H9 (cell line): ENCODE data around the gene BBS12. TPM values are rescaled to one million over a fixed set of nuclear protein-coding genes. Genes with fewer than 3 reads are reported as not detected.

Experiments
- DNase-seq: peaks from one replicate; pipeline ENCODE4 v3.0.0-alpha.2; 2017
- H2AFZ ChIP-seq: one replicate; pipeline ENCODE4 v1.6.1; 2013; ENCODE audit warnings: mild to moderate bottlenecking, low read length, control low read depth, moderate library complexity
- H2AK5ac ChIP-seq: 2 replicates; pipeline ENCODE4 v1.6.1; 2013; ENCODE audit warnings: low read length, control low read depth, mixed read lengths; ENCODE audit not compliant: insufficient read length
- H2BK120ac ChIP-seq: one replicate; pipeline ENCODE4 v1.6.1; 2013; ENCODE audit warnings: low read depth, mild to moderate bottlenecking, low read length, control low read depth, inconsistent platforms; ENCODE audit not compliant: poor library complexity, severe bottlenecking
- H2BK12ac ChIP-seq: 2 replicates; pipeline ENCODE4 v1.6.1; 2013; ENCODE audit warnings: low read length, control low read depth, mixed read lengths, low read depth; ENCODE audit not compliant: insufficient read length
- H2BK15ac ChIP-seq: 2 replicates; pipeline ENCODE4 v1.6.1; 2013; ENCODE audit warnings: low read depth, low read length, control low read depth
- H2BK20ac ChIP-seq: one replicate; pipeline ENCODE4 v1.6.1; 2013; ENCODE audit warnings: low read depth, mild to moderate bottlenecking, low read length, control low read depth, inconsistent platforms; ENCODE audit not compliant: poor library complexity, severe bottlenecking
- H2BK5ac ChIP-seq: 2 replicates; pipeline ENCODE4 v1.6.1; 2013; ENCODE audit warnings: low read length, control low read depth, mixed read lengths; ENCODE audit not compliant: insufficient read length
- H3K14ac ChIP-seq: 2 replicates; pipeline ENCODE4 v1.6.1; 2013; ENCODE audit warnings: low read length, control low read depth; ENCODE audit not compliant: insufficient read depth
- H3K18ac ChIP-seq: 2 replicates; pipeline ENCODE4 v1.6.1; 2013; ENCODE audit warnings: low read depth, mild to moderate bottlenecking, mixed read lengths, low read length, control low read depth; ENCODE audit not compliant: insufficient read length
- H3K23ac ChIP-seq: 2 replicates; pipeline ENCODE4 v1.6.1; 2013; ENCODE audit warnings: low read length, control low read depth, mixed read lengths, low read depth; ENCODE audit not compliant: insufficient read length
- H3K23me2 ChIP-seq: 2 replicates; pipeline ENCODE4 v1.6.1; 2013; ENCODE audit warnings: low read depth, mild to moderate bottlenecking, mixed read lengths, low read length, control low read depth; ENCODE audit not compliant: insufficient read length, poor library complexity, severe bottlenecking
- H3K27ac ChIP-seq: 2 replicates; pipeline ENCODE4 v1.5.1; 2013; ENCODE audit warnings: low read length, control low read depth, mixed read lengths, low read depth; ENCODE audit not compliant: insufficient read length
- H3K27me3 ChIP-seq: 2 replicates; pipeline ENCODE4 v1.6.1; 2013; ENCODE audit warnings: low read length, control low read depth, inconsistent platforms; ENCODE audit not compliant: insufficient read depth
- H3K4ac ChIP-seq: 2 replicates; pipeline ENCODE4 v1.6.1; 2013; ENCODE audit warnings: low read depth, mild to moderate bottlenecking, control low read depth, inconsistent platforms, low read length, moderate library complexity
- H3K4me1 ChIP-seq: 2 replicates; pipeline ENCODE4 v1.6.1; 2013; ENCODE audit warnings: low read length, control low read depth, inconsistent platforms; ENCODE audit not compliant: insufficient read depth
- H3K4me2 ChIP-seq: 2 replicates; pipeline ENCODE4 v1.6.1; 2013; ENCODE audit warnings: low read length, control low read depth, mixed read lengths; ENCODE audit not compliant: insufficient read length, insufficient read depth
- H3K56ac ChIP-seq: 2 replicates; pipeline ENCODE4 v1.6.1; 2013; ENCODE audit warnings: low read depth, mild to moderate bottlenecking, mixed read lengths, low read length, control low read depth; ENCODE audit not compliant: insufficient read length
- H3K79me1 ChIP-seq: 2 replicates; pipeline ENCODE4 v1.6.1; 2013; ENCODE audit warnings: low read depth, mild to moderate bottlenecking, moderate library complexity, low read length, control low read depth, inconsistent platforms; ENCODE audit not compliant: insufficient read depth, poor library complexity, severe bottlenecking
- H3K79me2 ChIP-seq: 2 replicates; pipeline ENCODE4 v1.6.1; 2013; ENCODE audit warnings: low read length, control low read depth, inconsistent platforms; ENCODE audit not compliant: insufficient read depth
- H3K9ac ChIP-seq: 2 replicates; pipeline ENCODE4 v1.6.1; 2013; ENCODE audit warnings: low read length, control low read depth, mixed read lengths; ENCODE audit not compliant: insufficient read length; ENCODE audit errors: extremely low read depth
- H3K9me3 ChIP-seq: one replicate; pipeline ENCODE4 v1.6.1; 2013; ENCODE audit warnings: low read depth, low read length, inconsistent platforms; ENCODE audit not compliant: control insufficient read depth
- H3T11ph ChIP-seq: one replicate; pipeline ENCODE4 v1.6.1; 2013; ENCODE audit warnings: mild to moderate bottlenecking, low read length, control low read depth, inconsistent platforms
- H4K20me1 ChIP-seq: one replicate; pipeline ENCODE4 v1.6.1; 2013; ENCODE audit not compliant: control insufficient read depth, insufficient read length, insufficient read depth
- H4K5ac ChIP-seq: 2 replicates; pipeline ENCODE4 v1.6.1; 2013; ENCODE audit warnings: low read depth, mild to moderate bottlenecking, mixed read lengths, low read length, control low read depth; ENCODE audit not compliant: insufficient read length
- H4K8ac ChIP-seq: replicated peaks from 2 replicates; pipeline ENCODE4 v1.6.1; 2013; ENCODE audit warnings: low read length, control low read depth, mixed read lengths, low read depth; ENCODE audit not compliant: insufficient read length
- H4K91ac ChIP-seq: 2 replicates; pipeline ENCODE4 v1.6.1; 2013; ENCODE audit warnings: low read depth, mild to moderate bottlenecking, moderate library complexity, mixed read lengths, low read length, control low read depth; ENCODE audit not compliant: insufficient read length
- H3K27ac Mint-ChIP-seq, 3 experiments: 2 replicates in 2 of 3; 3 replicates in 1 of 3; pipeline ENCODE4 v1.8.0; 2020 to 2021; ENCODE audit warnings: mixed read lengths in 3 of 3, mild to moderate bottlenecking in 1 of 3, moderate library complexity in 1 of 3
- H3K27me3 Mint-ChIP-seq: 2 replicates; pipeline ENCODE4 v1.8.0; 2021; ENCODE audit warnings: low read depth, mild to moderate bottlenecking, moderate library complexity, mixed read lengths
- H3K36me3 Mint-ChIP-seq, 3 experiments: 2 replicates in 2 of 3; 3 replicates in 1 of 3; pipeline ENCODE4 v1.8.0; 2020 to 2021; ENCODE audit warnings: low read depth in 3 of 3, mixed read lengths in 3 of 3; ENCODE audit not compliant: insufficient read depth in 1 of 3
- H3K4me1 Mint-ChIP-seq, 2 experiments: 2 replicates each; pipeline ENCODE4 v1.8.0; 2020; ENCODE audit warnings: mixed read lengths in 2 of 2
- H3K4me3 Mint-ChIP-seq, 2 experiments: 2 replicates in 1 of 2; 3 replicates in 1 of 2; pipeline ENCODE4 v1.8.0; 2020 to 2021; ENCODE audit warnings: mild to moderate bottlenecking in 2 of 2, mixed read lengths in 2 of 2, moderate library complexity in 1 of 2
- H3K9me3 Mint-ChIP-seq, 2 experiments: 2 replicates in 1 of 2; 3 replicates in 1 of 2; pipeline ENCODE4 v1.8.0; 2020; ENCODE audit warnings: mild to moderate bottlenecking in 2 of 2, mixed read lengths in 2 of 2, moderate library complexity in 1 of 2
- WGBS: extraction: QIAGEN DNeasy Blood & Tissue Kit; methylation state at CpG from one replicate; pipeline ENCODE4 v1.1.7; 2013; ENCODE audit warnings: missing lambda C conversion rate, low lambda C conversion rate, mixed read lengths; ENCODE audit not compliant: insufficient read length; ENCODE audit errors: extremely low coverage; 5-methylcytosine and 5-hydroxymethylcytosine counted together
- total RNA-seq: library from RNA; stranded (reverse); gene quantifications from 2 replicates; pipeline ENCODE4 v1.2.1, GENCODE V29; 2021
- TF ChIP-seq, protein P1 (sequence below): fragments of 200-600 bp; sonication (generic); conservative IDR thresholded peaks from 3 replicates; pipeline ENCODE4 v1.8.0; 2021; ENCODE audit warnings: antibody characterized with exemption, mild to moderate bottlenecking

The BBS12 gene
- total RNA-seq, 1 experiment from 2014 or later = 1.2 TPM

DNA sequence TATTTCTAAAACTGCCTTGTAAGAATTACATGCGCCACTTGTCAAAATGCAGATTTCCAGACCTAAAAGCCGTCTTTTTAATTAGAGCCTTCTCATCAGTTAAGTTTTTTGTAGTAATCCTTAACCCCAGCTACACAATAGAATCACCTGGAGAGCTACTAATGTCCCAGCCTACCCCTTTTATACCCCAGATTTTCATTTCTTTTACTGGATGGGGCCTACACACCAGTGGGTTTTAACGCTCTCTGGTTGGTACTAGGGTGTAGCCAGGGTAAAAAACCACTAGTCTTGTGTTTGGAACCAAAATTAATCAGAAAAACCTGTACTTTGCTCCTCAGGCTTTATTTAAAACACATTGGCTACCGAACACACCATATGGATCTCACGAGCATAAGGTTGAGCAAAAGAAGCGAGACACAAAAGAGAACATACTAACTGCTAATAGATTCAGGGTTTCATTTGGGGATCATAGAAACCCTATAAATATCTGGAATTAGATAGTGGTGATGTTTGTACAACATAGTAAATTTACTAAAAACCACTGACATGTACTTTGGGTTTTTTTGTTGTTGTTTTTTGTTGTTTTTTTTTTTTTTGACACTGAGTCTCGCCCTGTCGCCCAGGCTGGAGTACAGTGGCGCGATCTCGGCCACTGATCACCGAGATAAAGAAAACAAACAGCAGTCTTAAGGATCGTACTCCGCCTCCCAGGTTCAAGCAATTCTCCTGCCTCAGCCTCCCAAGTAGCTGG is 30.6 kb downstream of the BBS12 start:
- Mint-ChIP-seq H3K4me1 (peaks cover 39 to 45% of the 10 kb centered on the region in 2 experiments), H3K36me3 (no peaks in the 10 kb centered on the region), H3K9me3 (no peaks in the 10 kb centered on the region), H3K27ac (peak overlapping the region in 2 of 3 experiments; percentile 9 to 47; a peak in 3 of 7 replicates), H3K4me3 (no peak overlapping the region), H3K27me3 (no peaks in the 10 kb centered on the region)
- H4K91ac ChIP-seq = no peak overlapping the region
- no peak overlapping the region for H3K56ac ChIP-seq
- H2AK5ac ChIP-seq = no peak overlapping the region
- H3K27ac ChIP-seq = no peak overlapping the region
- H2BK15ac ChIP-seq = no peak overlapping the region
- no peak overlapping the region for H3T11ph ChIP-seq
- no peak overlapping the region for H2BK12ac ChIP-seq
- no peak overlapping the region for H3K23ac ChIP-seq
- H3K4me2 ChIP-seq = no peak overlapping the region
- H3K4ac ChIP-seq = no peak overlapping the region
- WGBS = no CpG with 5 or more reads among the region's 14 CpGs
- H4K5ac ChIP-seq = no peak overlapping the region
- H3K23me2 ChIP-seq = no peaks in the 10 kb centered on the region
- H3K9me3 ChIP-seq = no peaks in the 10 kb centered on the region
- peaks cover 3% of the 10 kb centered on the region; the same call in 1 of the 2 replicates for H3K4me1 ChIP-seq
- no peak overlapping the region for H2BK120ac ChIP-seq
- no peak for DNase-seq
- H3K18ac ChIP-seq = no peak overlapping the region
- H3K79me2 ChIP-seq = no peaks in the 10 kb centered on the region
- H2BK20ac ChIP-seq = no peak overlapping the region
- TF ChIP-seq, protein P1, sequence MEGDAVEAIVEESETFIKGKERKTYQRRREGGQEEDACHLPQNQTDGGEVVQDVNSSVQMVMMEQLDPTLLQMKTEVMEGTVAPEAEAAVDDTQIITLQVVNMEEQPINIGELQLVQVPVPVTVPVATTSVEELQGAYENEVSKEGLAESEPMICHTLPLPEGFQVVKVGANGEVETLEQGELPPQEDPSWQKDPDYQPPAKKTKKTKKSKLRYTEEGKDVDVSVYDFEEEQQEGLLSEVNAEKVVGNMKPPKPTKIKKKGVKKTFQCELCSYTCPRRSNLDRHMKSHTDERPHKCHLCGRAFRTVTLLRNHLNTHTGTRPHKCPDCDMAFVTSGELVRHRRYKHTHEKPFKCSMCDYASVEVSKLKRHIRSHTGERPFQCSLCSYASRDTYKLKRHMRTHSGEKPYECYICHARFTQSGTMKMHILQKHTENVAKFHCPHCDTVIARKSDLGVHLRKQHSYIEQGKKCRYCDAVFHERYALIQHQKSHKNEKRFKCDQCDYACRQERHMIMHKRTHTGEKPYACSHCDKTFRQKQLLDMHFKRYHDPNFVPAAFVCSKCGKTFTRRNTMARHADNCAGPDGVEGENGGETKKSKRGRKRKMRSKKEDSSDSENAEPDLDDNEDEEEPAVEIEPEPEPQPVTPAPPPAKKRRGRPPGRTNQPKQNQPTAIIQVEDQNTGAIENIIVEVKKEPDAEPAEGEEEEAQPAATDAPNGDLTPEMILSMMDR = no peak
- no peaks in the 10 kb centered on the region for H3K79me1 ChIP-seq
- no peaks in the 10 kb centered on the region for H4K20me1 ChIP-seq
- no peaks in the 10 kb centered on the region for H3K27me3 ChIP-seq
- no peak overlapping the region for H2BK5ac ChIP-seq
- H3K14ac ChIP-seq = no peak overlapping the region
- no peak overlapping the region for H3K9ac ChIP-seq
- H2AFZ ChIP-seq = no peak overlapping the region
- no peak overlapping the region for H4K8ac ChIP-seq
